CD4-positive, alpha-beta memory T cell (primary cell): Measurements from ENCODE around the gene RNF133. TPM values are rescaled to one million over a fixed set of nuclear protein-coding genes. Genes with fewer than 3 reads are reported as not detected.

ENCODE experiments used
- CTCF ChIA-PET: fragments of 350-600 bp; sonication (Branson Sonifier 250); formaldehyde crosslinking; loops from one replicate; lab custom pipeline; 2021; ENCODE audit warnings: inconsistent platforms; ENCODE audit not compliant: partially characterized antibody; lab: Charles Lee
- POLR2A ChIA-PET: fragments of 350-600 bp; sonication (Branson Sonifier 250); formaldehyde crosslinking; loops from one replicate; lab custom pipeline; 2021; ENCODE audit not compliant: partially characterized antibody; lab: Charles Lee
- DNase-seq, 5 donors: peaks; one replicate each; pipeline versions ENCODE4 v3.0.0 to v3.0.0-alpha.2; 2020 to 2022; ENCODE audit warnings: mixed read lengths in 1 of 5
- H3K27ac ChIP-seq: one replicate; pipeline ENCODE4 v1.7.0; 2013; ENCODE audit warnings: low read depth, low read length
- H3K27me3 ChIP-seq: 2 replicates; pipeline ENCODE4 v1.7.0; 2013; ENCODE audit warnings: mild to moderate bottlenecking, low read length, moderate library complexity; ENCODE audit not compliant: insufficient read depth
- H3K36me3 ChIP-seq: 2 replicates; pipeline ENCODE4 v1.7.0; 2013; ENCODE audit warnings: mild to moderate bottlenecking, low read length, moderate library complexity; ENCODE audit not compliant: insufficient read depth
- H3K4me1 ChIP-seq: 2 replicates; pipeline ENCODE4 v1.7.0; 2013; ENCODE audit warnings: mild to moderate bottlenecking, low read length, moderate library complexity; ENCODE audit not compliant: insufficient read depth
- H3K4me3 ChIP-seq, 2 donors: one replicate each; pipeline ENCODE4 v1.7.0; 2013; ENCODE audit warnings: low read length in 2 of 2, mild to moderate bottlenecking in 1 of 2
- H3K9me3 ChIP-seq, 2 donors: one replicate each; pipeline ENCODE4 v1.7.0; 2013; ENCODE audit warnings: low read length in 2 of 2, control low read depth in 1 of 2; ENCODE audit not compliant: control insufficient read depth in 1 of 2
- H3K27ac Mint-ChIP-seq, 7 donors: one replicate each; pipeline ENCODE4 v1.8.0; 2020 to 2021; ENCODE audit warnings: mixed read lengths in 7 of 7, mild to moderate bottlenecking in 6 of 7, inconsistent platforms in 3 of 7, moderate library complexity in 3 of 7
- H3K27me3 Mint-ChIP-seq, 2 donors: one replicate each; pipeline ENCODE4 v1.8.0; 2020 to 2021; ENCODE audit warnings: mixed read lengths in 2 of 2
- H3K36me3 Mint-ChIP-seq, 2 donors: one replicate each; pipeline ENCODE4 v1.8.0; 2020 to 2021; ENCODE audit warnings: mixed read lengths in 2 of 2, inconsistent platforms in 1 of 2, mild to moderate bottlenecking in 1 of 2
- H3K4me1 Mint-ChIP-seq, 4 donors: one replicate each; pipeline ENCODE4 v1.8.0; 2020 to 2021; ENCODE audit warnings: mixed read lengths in 4 of 4, mild to moderate bottlenecking in 1 of 4
- H3K4me3 Mint-ChIP-seq, 8 donors: one replicate each; pipeline ENCODE4 v1.8.0; 2020 to 2021; ENCODE audit warnings: mixed read lengths in 8 of 8, mild to moderate bottlenecking in 7 of 8, moderate library complexity in 6 of 8, inconsistent platforms in 3 of 8
- H3K9me3 Mint-ChIP-seq, 8 donors: one replicate each; pipeline ENCODE4 v1.8.0; 2020 to 2021; ENCODE audit warnings: mixed read lengths in 8 of 8, mild to moderate bottlenecking in 5 of 8, inconsistent platforms in 3 of 8, moderate library complexity in 1 of 8
- intact Hi-C: fragments of 100-400 bp; cut with micrococcal nuclease; formaldehyde crosslinking; loops from one replicate; pipeline ENCODE4 v1.15.1; 2023
- polyA plus RNA-seq, 2 donors: library from polyadenylated mRNA; unstranded; fragments of 300-500 nt; fragmentation: Illumina TruSeq; gene quantifications; one replicate each; pipeline ENCODE4 v1.2.3, GENCODE V29; 2021
- total RNA-seq, 2 experiments: library from RNA; stranded (reverse); gene quantifications; one replicate each; pipeline ENCODE4 v1.2.3, GENCODE V29; 2021

The RNF133 gene
- total and polyA plus RNA-seq, 4 experiments from 2014 or later = not detected

DNA sequence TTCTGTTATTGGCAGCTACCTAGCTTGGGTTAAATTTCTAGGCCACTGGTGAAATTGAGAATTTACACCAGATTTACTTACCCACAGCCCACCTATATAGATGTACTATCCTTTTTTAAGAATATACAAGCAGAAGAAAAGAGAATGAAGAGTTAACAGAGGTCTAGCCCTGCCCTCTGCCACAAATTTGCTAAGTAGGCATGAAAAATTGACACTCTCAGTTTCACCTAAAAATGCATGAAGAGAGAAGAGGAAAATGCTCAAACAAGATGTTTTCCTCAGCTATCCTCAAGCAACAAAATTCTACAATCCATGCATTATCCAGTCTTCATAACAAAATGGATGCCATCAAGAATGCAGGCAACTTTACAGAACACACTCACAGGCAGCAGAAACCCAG, 28.4 kb upstream of the RNF133 start:
- H3K27ac ChIP-seq = no peak overlapping the region
- CTCF ChIA-PET = interaction anchor here (1.3 kb wide), 1 partner anchor 13 kb away, joined by 3 read pairs; no protein-coding TSS in a partner anchor

DNA sequence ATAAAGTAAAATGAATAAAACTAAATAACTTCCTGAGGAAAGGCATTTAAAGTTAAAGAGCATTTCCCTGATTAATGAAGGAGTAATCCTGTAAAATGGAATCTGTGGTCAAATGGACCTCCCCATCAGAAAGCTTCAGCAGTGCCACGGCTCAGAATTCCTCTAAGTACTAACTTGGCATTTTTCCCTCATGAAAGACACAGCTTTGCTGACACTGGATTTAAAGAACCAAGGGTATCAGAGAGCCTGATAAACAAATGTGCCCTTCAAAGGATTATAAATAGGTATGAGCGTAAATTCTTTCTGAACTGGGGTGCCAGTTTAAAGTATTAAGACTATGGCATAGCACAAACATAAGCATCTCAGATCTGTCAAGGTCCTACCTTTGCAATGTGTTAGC, 28.0 kb upstream of the RNF133 start:
- no peaks in the 10 kb centered on the region for H3K27me3 ChIP-seq
- Mint-ChIP-seq H3K36me3 (no peaks in the 10 kb centered on the region), H3K27me3 (no peaks in the 10 kb centered on the region), H3K4me1 (no peaks in the 10 kb centered on the region), H3K27ac (no peak overlapping the region), H3K9me3 (peaks cover 0 to 5% (median 0%) of the 10 kb centered on the region in 8 donors), H3K4me3 (no peak overlapping the region)
- intact Hi-C loops = no loop called here
- ChIA-PET POLR2A (no interaction called here), CTCF (interaction anchor here (1.3 kb wide), 1 partner anchor 13 kb away, joined by 3 read pairs; no protein-coding TSS in a partner anchor)
- H3K4me1 ChIP-seq = no peaks in the 10 kb centered on the region
- H3K27ac ChIP-seq = no peak overlapping the region
- DNase-seq = no peak
- H3K36me3 ChIP-seq = no peaks in the 10 kb centered on the region
- no peaks in the 10 kb centered on the region for H3K9me3 ChIP-seq
- no peak overlapping the region for H3K4me3 ChIP-seq

More for the DNA sequence above, 28.4 kb upstream of the RNF133 start:
- no peaks in the 10 kb centered on the region for H3K4me1 ChIP-seq
- H3K9me3 ChIP-seq = no peaks in the 10 kb centered on the region
- Mint-ChIP-seq H3K27me3 (no peaks in the 10 kb centered on the region), H3K27ac (no peak overlapping the region), H3K36me3 (no peaks in the 10 kb centered on the region), H3K4me1 (no peaks in the 10 kb centered on the region), H3K4me3 (no peak overlapping the region), H3K9me3 (peaks cover 0 to 5% (median 0%) of the 10 kb centered on the region in 8 donors)
- H3K4me3 ChIP-seq = no peak overlapping the region
- DNase-seq = peak in 1 of 5 donors; percentile 9
- POLR2A ChIA-PET = no interaction called here
- no peaks in the 10 kb centered on the region for H3K27me3 ChIP-seq
- H3K36me3 ChIP-seq = no peaks in the 10 kb centered on the region
- intact Hi-C loops = no loop called here

DNA sequence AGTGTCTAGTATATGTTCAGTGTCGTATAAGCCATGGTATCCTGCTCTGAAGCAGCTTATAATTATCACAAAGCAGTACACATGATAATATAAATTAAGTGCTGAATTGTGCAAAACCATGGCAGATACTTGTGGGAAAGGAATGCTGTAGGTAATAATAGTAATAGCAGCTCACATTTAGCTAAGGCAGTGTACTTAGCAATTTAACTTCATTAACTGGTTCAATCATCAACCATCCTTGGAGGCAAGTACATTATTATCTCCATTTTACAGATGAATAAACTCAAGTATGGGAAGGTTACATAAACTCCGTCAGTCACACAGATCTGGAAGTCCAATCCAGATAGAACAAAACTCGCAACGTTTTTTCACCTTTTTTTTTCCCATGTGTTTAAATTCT, 25.4 kb upstream of the RNF133 start:
- H3K27me3 Mint-ChIP-seq = no peaks in the 10 kb centered on the region
- H3K4me3 Mint-ChIP-seq = no peak overlapping the region
- Histone ChIP-seq H3K4me3 (no peak overlapping the region), H3K27me3 (no peaks in the 10 kb centered on the region), H3K36me3 (no peaks in the 10 kb centered on the region), H3K4me1 (no peaks in the 10 kb centered on the region), H3K27ac (no peak overlapping the region), H3K9me3 (no peaks in the 10 kb centered on the region)
- DNase-seq = no peak
- H3K36me3 Mint-ChIP-seq = no peaks in the 10 kb centered on the region
- H3K9me3 Mint-ChIP-seq = peaks cover 0 to 8% (median 4%) of the 10 kb centered on the region in 8 donors
- POLR2A ChIA-PET = no interaction called here
- no peaks in the 10 kb centered on the region for H3K4me1 Mint-ChIP-seq
- CTCF ChIA-PET = no interaction called here
- intact Hi-C loops = no loop called here
- H3K27ac Mint-ChIP-seq = no peak overlapping the region

DNA sequence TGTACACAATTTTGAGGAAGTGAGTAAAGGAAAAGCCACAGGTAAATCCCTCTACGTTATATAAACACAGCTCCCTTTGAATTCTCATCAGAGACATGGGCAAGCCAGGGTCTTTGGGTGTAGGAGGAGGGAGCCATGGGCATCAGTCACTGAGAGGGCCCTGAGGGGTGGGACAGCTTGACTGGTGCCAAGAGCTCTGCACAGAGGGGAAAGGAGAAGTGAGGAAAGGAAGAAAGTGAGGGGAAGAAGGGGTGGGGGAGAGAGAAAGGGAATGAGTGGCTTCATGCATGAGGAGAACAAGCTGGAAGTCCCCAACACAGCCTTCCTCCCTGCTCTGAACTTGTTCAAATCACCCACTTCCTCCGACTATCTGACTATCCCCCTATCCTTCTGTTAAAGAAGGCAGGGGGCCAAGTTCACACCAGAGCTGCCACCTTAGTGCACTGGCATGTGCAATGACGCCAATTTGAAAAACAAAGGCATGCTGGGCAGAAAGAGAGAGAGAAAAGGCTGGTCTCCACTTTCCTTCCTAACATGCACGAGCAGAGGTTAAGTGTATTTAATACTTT, 20.2 kb upstream of the RNF133 start:
- Mint-ChIP-seq H3K4me3 (no peak overlapping the region), H3K4me1 (no peaks in the 10 kb centered on the region), H3K27me3 (no peaks in the 10 kb centered on the region), H3K36me3 (no peaks in the 10 kb centered on the region), H3K9me3 (peaks cover 3 to 8% (median 7%) of the 10 kb centered on the region in 8 donors), H3K27ac (no peak overlapping the region)
- Histone ChIP-seq H3K36me3 (no peaks in the 10 kb centered on the region), H3K9me3 (no peaks in the 10 kb centered on the region), H3K27ac (no peak overlapping the region), H3K4me3 (no peak overlapping the region), H3K27me3 (no peaks in the 10 kb centered on the region), H3K4me1 (no peaks in the 10 kb centered on the region)
- ChIA-PET POLR2A (no interaction called here), CTCF (no interaction called here)
- no peak for DNase-seq
- intact Hi-C loops = no loop called here

DNA sequence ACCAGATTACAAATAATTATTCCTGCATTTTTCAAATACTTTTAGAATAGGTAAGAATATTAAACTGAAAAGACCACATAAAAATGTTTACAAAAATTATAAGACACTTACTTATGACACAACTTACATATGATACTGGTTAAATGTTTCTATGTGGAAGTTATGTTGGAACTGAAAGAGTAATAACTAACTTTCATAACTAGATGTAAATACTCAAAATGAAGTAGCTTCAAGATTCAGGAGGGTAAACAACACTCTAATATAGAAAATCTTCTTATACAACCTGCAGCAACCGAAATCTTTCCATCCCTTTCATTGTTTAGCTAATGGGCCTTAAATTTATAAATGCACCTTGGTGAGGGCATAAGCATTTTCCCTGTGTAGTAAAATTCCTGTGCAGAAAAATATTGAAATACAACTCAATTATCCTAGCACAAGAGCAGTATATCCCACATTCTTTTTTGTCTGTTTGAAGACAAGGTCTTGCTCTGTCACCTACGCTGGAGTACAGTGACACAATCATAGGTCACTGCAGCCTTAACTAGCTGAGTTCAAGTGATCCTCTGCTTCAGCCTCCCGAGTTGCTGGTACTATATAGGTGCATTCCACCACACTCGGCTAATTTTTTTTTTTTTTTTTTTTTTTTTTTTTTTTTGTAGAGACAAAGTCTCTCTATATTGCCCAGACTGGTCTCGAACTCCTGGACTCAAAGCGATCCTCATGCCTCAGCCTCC, 18.6 kb upstream of the RNF133 start:
- H3K9me3 ChIP-seq = no peaks in the 10 kb centered on the region
- intact Hi-C loops = no loop called here
- Mint-ChIP-seq H3K27ac (no peak overlapping the region), H3K4me3 (no peak overlapping the region), H3K4me1 (no peaks in the 10 kb centered on the region), H3K36me3 (no peaks in the 10 kb centered on the region), H3K9me3 (peaks cover 3 to 11% (median 5%) of the 10 kb centered on the region in 8 donors), H3K27me3 (no peaks in the 10 kb centered on the region)
- no peaks in the 10 kb centered on the region for H3K27me3 ChIP-seq
- POLR2A ChIA-PET = no interaction called here
- no peaks in the 10 kb centered on the region for H3K36me3 ChIP-seq
- H3K4me1 ChIP-seq = no peaks in the 10 kb centered on the region
- H3K4me3 ChIP-seq = no peak overlapping the region
- no peak for DNase-seq
- no peak overlapping the region for H3K27ac ChIP-seq
- CTCF ChIA-PET = no interaction called here

DNA sequence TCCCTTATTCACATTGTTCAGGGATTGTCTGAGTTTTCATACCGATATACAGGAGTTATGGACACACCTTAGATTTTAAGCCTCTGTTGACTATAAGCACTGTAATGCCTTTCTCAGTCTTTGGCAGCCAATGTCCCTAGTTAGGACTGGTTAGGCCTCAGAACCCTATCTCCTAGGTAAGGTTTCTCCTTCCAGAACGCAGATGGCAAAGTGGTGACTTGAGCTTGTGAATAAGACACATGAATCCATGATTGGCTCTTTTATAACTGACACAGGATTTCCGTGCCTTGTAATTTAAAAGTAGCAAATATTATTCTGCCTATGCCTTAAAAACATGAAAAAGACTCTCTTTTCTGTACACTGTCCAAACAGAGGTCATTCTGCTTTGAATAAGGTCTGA, 16.3 kb upstream of the RNF133 start:
- H3K4me1 Mint-ChIP-seq = no peaks in the 10 kb centered on the region
- no peak overlapping the region for H3K27ac ChIP-seq
- no peak overlapping the region for H3K4me3 Mint-ChIP-seq
- peaks cover 0 to 11% (median 4%) of the 10 kb centered on the region in 8 donors for H3K9me3 Mint-ChIP-seq
- CTCF ChIA-PET = no interaction called here
- intact Hi-C loops = no loop called here
- no peaks in the 10 kb centered on the region for H3K27me3 ChIP-seq
- H3K4me3 ChIP-seq = no peak overlapping the region
- no peak for DNase-seq
- POLR2A ChIA-PET = no interaction called here
- H3K36me3 ChIP-seq = no peaks in the 10 kb centered on the region
- H3K9me3 ChIP-seq = no peaks in the 10 kb centered on the region
- no peak overlapping the region for H3K27ac Mint-ChIP-seq
- H3K4me1 ChIP-seq = no peaks in the 10 kb centered on the region
- H3K36me3 Mint-ChIP-seq = no peaks in the 10 kb centered on the region
- H3K27me3 Mint-ChIP-seq = no peaks in the 10 kb centered on the region

DNA sequence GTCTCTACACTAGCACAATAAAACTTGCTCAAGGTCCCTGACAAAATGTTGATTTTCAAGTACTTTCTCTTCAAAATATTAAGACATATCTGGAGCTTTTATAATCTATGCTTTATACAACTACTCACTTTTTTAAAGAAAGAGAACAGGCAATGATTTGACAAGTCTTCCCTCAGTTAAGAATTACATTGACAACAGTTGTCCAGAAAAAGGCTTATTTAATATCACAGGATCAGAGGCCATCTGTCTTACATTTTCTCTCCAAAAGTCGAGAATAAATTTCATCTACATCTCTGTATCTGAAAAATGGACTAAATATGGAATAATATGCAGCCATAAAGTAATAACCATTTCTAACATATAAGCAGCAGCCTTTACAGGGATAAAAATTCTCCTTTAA, 12.0 kb upstream of the RNF133 start:
- H3K4me1 Mint-ChIP-seq = no peaks in the 10 kb centered on the region
- no peaks in the 10 kb centered on the region for H3K27me3 Mint-ChIP-seq
- no peaks in the 10 kb centered on the region for H3K4me1 ChIP-seq
- intact Hi-C loops = no loop called here
- no peaks in the 10 kb centered on the region for H3K27me3 ChIP-seq
- ChIA-PET POLR2A (no interaction called here), CTCF (no interaction called here)
- DNase-seq = no peak
- no peaks in the 10 kb centered on the region for H3K36me3 Mint-ChIP-seq
- H3K36me3 ChIP-seq = no peaks in the 10 kb centered on the region
- H3K9me3 ChIP-seq = no peaks in the 10 kb centered on the region
- H3K4me3 ChIP-seq = no peak overlapping the region
- no peak overlapping the region for H3K4me3 Mint-ChIP-seq
- H3K27ac ChIP-seq = no peak overlapping the region
- H3K27ac Mint-ChIP-seq = no peak overlapping the region
- peaks cover 0 to 7% (median 3%) of the 10 kb centered on the region in 8 donors for H3K9me3 Mint-ChIP-seq
